Measurements from ENCODE around the gene MFSD12.

GRCh38 chr19:3505598-3506383 lies 51.6 kb downstream of the MFSD12 start, which contains the start of gene FZR1:
- TF ChIP-seq CTCF (conservative IDR thresholded peaks at IDR 0.05; ENCODE audit: low read depth, low read length) = 0 out of 2 replicates have a peak, but pooled peaks have one; percentile 5
- no peak for TF ChIP-seq EZH2 (IDR thresholded peaks at IDR 0.05; ENCODE audit: borderline replicate concordance, low read depth, low read length, poor library complexity, severe bottlenecking)

All from A673 (cell line).